ENCODE measurements around the gene FABP6. TPM values are rescaled to one million over a fixed set of nuclear protein-coding genes. Genes with fewer than 3 reads are reported as not detected.

Gene FABP6
- not detected for total RNA-seq
- polyA plus RNA-seq: under 1 TPM in 1 of 3 donors, not detected in 2; 0.24 TPM
- long read RNA-seq, donor 1: 0 reads
- long read RNA-seq, donor 2, partial matches to known transcripts: 0 of 1 reads
- long read RNA-seq, donor 2, other reads (novel, unspliced or antisense): 0 of 1 reads

GRCh38 chr5:160229190-160229742, at the start of gene FABP6:
TSS of gene FABP6 (plus strand) at chr5:160229506. CDS start at chr5:160229558, 52 bp downstream.
- Histone ChIP-seq H3K9me3 (no peaks in the 10 kb centered on the region), H3K4me3 (no peak within 1 kb of the TSS), H3K27ac (no peak within 1 kb of the TSS), H3K4me1 (peaks cover 0 to 3% (median 0%) of the 10 kb centered on the region in 6 donors), H3K36me3 (no peaks in the 10 kb centered on the region), H3K27me3 (replicated peaks in 1 of 7) (no peaks in the 10 kb centered on the region)
- intact Hi-C loops (cut with DNase I; ENCODE audit: low total_unique reads): no loop called here
- DNase-seq: no peak
- TF ChIP-seq POLR2AphosphoS5 (IDR thresholded peaks at IDR 0.05) (no peak), POLR2A (IDR thresholded peaks at IDR 0.05) (no peak), CTCF (IDR thresholded peaks at IDR 0.05 in 8 of 11, conservative IDR thresholded peaks at IDR 0.05 in 3 of 11) (no peak)
- WGBS, 5 donors: 63 to 73% (median 67%) methylated on average over 7 of the region's 7 CpGs

GRCh38 chr5:160180931-160181330, 48.4 kb upstream of the FABP6 start:
- intact Hi-C loops (cut with DNase I; ENCODE audit: low total_unique reads): no loop called here
- no peaks in the 10 kb centered on the region for H3K9me3 ChIP-seq
- no peak overlapping the region for H3K4me3 ChIP-seq
- TF ChIP-seq POLR2AphosphoS5 (IDR thresholded peaks at IDR 0.05) (no peak), POLR2A (IDR thresholded peaks at IDR 0.05) (no peak), CTCF (IDR thresholded peaks at IDR 0.05 in 8 of 11, conservative IDR thresholded peaks at IDR 0.05 in 3 of 11) (no peak)
- H3K36me3 ChIP-seq: no peaks in the 10 kb centered on the region
- H3K27me3 ChIP-seq (replicated peaks in 1 of 7): no peaks in the 10 kb centered on the region
- DNase-seq: no peak
- H3K27ac ChIP-seq: no peak overlapping the region
- WGBS, 5 donors: 75 to 94% (median 85%) methylated on average over 3 of the region's 3 CpGs
- peaks cover 0 to 6% (median 4%) of the 10 kb centered on the region in 6 donors for H3K4me1 ChIP-seq

GRCh38 chr5:160181965-160182622, 47.2 kb upstream of the FABP6 start:
- no peak overlapping the region for H3K27ac ChIP-seq
- H3K27me3 ChIP-seq (replicated peaks in 1 of 7): no peaks in the 10 kb centered on the region
- TF ChIP-seq CTCF (IDR thresholded peaks at IDR 0.05 in 8 of 11, conservative IDR thresholded peaks at IDR 0.05 in 3 of 11) (no peak), POLR2A (IDR thresholded peaks at IDR 0.05) (no peak), POLR2AphosphoS5 (IDR thresholded peaks at IDR 0.05) (no peak)
- intact Hi-C loops (cut with DNase I; ENCODE audit: low total_unique reads): no loop called here
- no peak for DNase-seq
- no peaks in the 10 kb centered on the region for H3K36me3 ChIP-seq
- peaks cover 0 to 8% (median 0%) of the 10 kb centered on the region in 8 donors for H3K9me3 ChIP-seq
- H3K4me1 ChIP-seq: peaks cover 0 to 7% (median 5%) of the 10 kb centered on the region in 6 donors
- 75 to 88% (median 86%) methylated on average over 9 of the region's 9 CpGs for WGBS, 5 donors
- H3K4me3 ChIP-seq: no peak overlapping the region

- 76 to 90% (median 81%) methylated on average over 2 of the region's 2 CpGs for WGBS, 5 donors
- H3K9me3 ChIP-seq: peaks cover 0 to 8% (median 0%) of the 10 kb centered on the region in 8 donors
- no peak overlapping the region for H3K27ac ChIP-seq
- no peak for TF ChIP-seq POLR2AphosphoS5 (IDR thresholded peaks at IDR 0.05)
- no peak for TF ChIP-seq POLR2A (IDR thresholded peaks at IDR 0.05)
- no peak for TF ChIP-seq CTCF (IDR thresholded peaks at IDR 0.05 in 8 of 11, conservative IDR thresholded peaks at IDR 0.05 in 3 of 11)
- intact Hi-C loops (cut with DNase I; ENCODE audit: low total_unique reads): no loop called here
- H3K4me3 ChIP-seq: no peak overlapping the region
- H3K36me3 ChIP-seq: no peaks in the 10 kb centered on the region
- DNase-seq: no peak
- H3K27me3 ChIP-seq (replicated peaks in 1 of 7): peaks cover 0 to 2% (median 0%) of the 10 kb centered on the region in 7 donors
- peaks cover 0 to 10% (median 6%) of the 10 kb centered on the region in 6 donors for H3K4me1 ChIP-seq
Measured at GRCh38 chr5:160183075-160183474, 46.2 kb upstream of the FABP6 start.
